Liver (tissue), 9 donors: ENCODE results near the gene ANKS1A. TPM values are rescaled to one million over a fixed set of nuclear protein-coding genes. Genes with fewer than 3 reads are reported as not detected.

Source experiments
- DNase-seq: peaks from one replicate; pipeline ENCODE4 v3.0.0-alpha.2; 2017; ENCODE audit warnings: low spot score
- H3K27ac ChIP-seq, 2 donors: one replicate each; pipeline ENCODE4 v1.7.0; 2013; ENCODE audit warnings: inconsistent platforms in 2 of 2, low read length in 2 of 2, control low read depth in 1 of 2, low read depth in 1 of 2, mild to moderate bottlenecking in 1 of 2
- H3K27me3 ChIP-seq, 4 donors: one replicate each; pipeline versions ENCODE4 v1.6.1 to v1.7.0; 2013; ENCODE audit warnings: low read length in 3 of 4, inconsistent platforms in 1 of 4, mild to moderate bottlenecking in 1 of 4, moderate library complexity in 1 of 4; ENCODE audit not compliant: control insufficient read depth in 4 of 4, insufficient read depth in 4 of 4
- H3K36me3 ChIP-seq, 4 donors: one replicate each; pipeline versions ENCODE4 v1.6.1 to v1.7.0; 2013; ENCODE audit warnings: low read length in 3 of 4, mild to moderate bottlenecking in 3 of 4, low read depth in 1 of 4, moderate library complexity in 1 of 4; ENCODE audit not compliant: control insufficient read depth in 4 of 4, insufficient read depth in 3 of 4
- H3K4me1 ChIP-seq, 4 donors: one replicate each; pipeline versions ENCODE4 v1.6.1 to v1.7.0; 2013; ENCODE audit warnings: low read length in 3 of 4, mild to moderate bottlenecking in 3 of 4, moderate library complexity in 1 of 4; ENCODE audit not compliant: control insufficient read depth in 4 of 4, insufficient read depth in 4 of 4
- H3K4me3 ChIP-seq, 3 donors: one replicate each; pipeline versions ENCODE4 v1.6.1 to v1.7.0; 2013; ENCODE audit warnings: low read length in 3 of 3, control low read depth in 1 of 3, low read depth in 1 of 3, mild to moderate bottlenecking in 1 of 3
- H3K9ac ChIP-seq, 2 donors: one replicate each; pipeline ENCODE4 v1.7.0; 2013; ENCODE audit warnings: low read length in 2 of 2, mild to moderate bottlenecking in 2 of 2, moderate library complexity in 2 of 2, control low read depth in 1 of 2, low read depth in 1 of 2
- H3K9me3 ChIP-seq, 4 donors: one replicate each; pipeline versions ENCODE4 v1.6.1 to v1.7.0; 2013; ENCODE audit warnings: low read length in 3 of 4; ENCODE audit not compliant: control insufficient read depth in 4 of 4
- CTCF ChIP-seq: fragments of 150-350 bp; IDR thresholded peaks from 2 replicates; pipeline ENCODE4 v1.5.1; 2017; ENCODE audit warnings: improper control_type of control experiment, low read depth, low read length; ENCODE audit not compliant: missing input control
- EGR1 ChIP-seq, 2 donors: IDR thresholded peaks; 2 replicates each; pipeline ENCODE4 v1.6.1; 2016 to 2018; ENCODE audit warnings: antibody characterized with exemption in 2 of 2, low read depth in 2 of 2
- FOXA1 ChIP-seq: IDR thresholded peaks from 2 replicates; pipeline ENCODE4 v1.6.1; 2016; ENCODE audit warnings: antibody characterized with exemption
- FOXA2 ChIP-seq: IDR thresholded peaks from 2 replicates; pipeline ENCODE4 v1.6.1; 2016; ENCODE audit warnings: antibody characterized with exemption
- GABPA ChIP-seq, 2 donors: IDR thresholded peaks in 1 of 2; conservative IDR thresholded peaks in 1 of 2; 2 replicates each; pipeline ENCODE4 v1.6.1; 2016; ENCODE audit warnings: antibody characterized with exemption in 2 of 2, mild to moderate bottlenecking in 1 of 2, moderate library complexity in 1 of 2
- HNF4A ChIP-seq, 2 donors: conservative IDR thresholded peaks; 2 replicates each; pipeline ENCODE4 v1.6.1; 2016; ENCODE audit warnings: antibody characterized with exemption in 2 of 2, mild to moderate bottlenecking in 2 of 2
- HNF4G ChIP-seq: IDR thresholded peaks from 2 replicates; pipeline ENCODE4 v1.6.1; 2016; ENCODE audit warnings: antibody characterized with exemption
- JUND ChIP-seq, 2 donors: IDR thresholded peaks; 2 replicates each; pipeline ENCODE4 v1.6.1; 2016; ENCODE audit warnings: antibody characterized with exemption in 2 of 2
- MAX ChIP-seq: IDR thresholded peaks from 2 replicates; pipeline ENCODE4 v1.6.1; 2016; ENCODE audit warnings: antibody characterized with exemption
- NR2F2 ChIP-seq: IDR thresholded peaks from 2 replicates; pipeline ENCODE4 v1.6.1; 2016; ENCODE audit warnings: antibody characterized with exemption
- RAD21 ChIP-seq, 2 donors: IDR thresholded peaks; 2 replicates each; pipeline ENCODE4 v1.6.1; 2016; ENCODE audit warnings: antibody characterized with exemption in 2 of 2, mild to moderate bottlenecking in 2 of 2
- RXRA ChIP-seq, 2 donors: IDR thresholded peaks; 2 replicates each; pipeline ENCODE4 v1.6.1; 2017 to 2018; ENCODE audit warnings: antibody characterized with exemption in 2 of 2, mild to moderate bottlenecking in 1 of 2
- SP1 ChIP-seq: IDR thresholded peaks from 2 replicates; pipeline ENCODE4 v1.6.1; 2018; ENCODE audit warnings: antibody characterized with exemption, mild to moderate bottlenecking
- TAF1 ChIP-seq: conservative IDR thresholded peaks from 2 replicates; pipeline ENCODE4 v1.6.1; 2016; ENCODE audit warnings: antibody characterized with exemption, mild to moderate bottlenecking
- YY1 ChIP-seq: IDR thresholded peaks from 2 replicates; pipeline ENCODE4 v1.6.1; 2016; ENCODE audit warnings: antibody characterized with exemption, mild to moderate bottlenecking
- ZBTB33 ChIP-seq: IDR thresholded peaks from 2 replicates; pipeline ENCODE4 v1.6.1; 2016; ENCODE audit warnings: antibody characterized with exemption
- WGBS: extraction: QIAGEN DNeasy Blood & Tissue Kit; methylation state at CpG from one replicate; pipeline ENCODE4 v1.1.7; 2013; 5-methylcytosine and 5-hydroxymethylcytosine counted together
- polyA plus RNA-seq, 2 donors: library from polyadenylated mRNA; stranded (reverse) in 1 of 2; unstranded in 1 of 2; fragments of 200-250 nt in 1 of 2; fragments of >200 nt in 1 of 2; fragmentation: Nextera tagmentation in 1 of 2; extraction: Ambion mirVana in 1 of 2; gene quantifications; one replicate each; pipeline versions ENCODE4 v1.2.1 to v1.2.3, GENCODE V29; 2013 to 2015
- total RNA-seq, 2 donors: library from RNA; depleted of rRNA; stranded (reverse); fragments of >200 nt; gene quantifications; one replicate each; pipeline ENCODE4 v1.2.3, GENCODE V29; 2014
- TF ChIP-seq, protein P1 (sequence below): IDR thresholded peaks from 2 replicates; pipeline ENCODE4 v1.6.1; 2016; ENCODE audit warnings: antibody characterized with exemption, mild to moderate bottlenecking
- TF ChIP-seq, protein P2 (sequence below): IDR thresholded peaks from 2 replicates; pipeline ENCODE4 v1.6.1; 2016; ENCODE audit warnings: antibody characterized with exemption
- donor health status: healthy.
- donor health status: healthy.
- donor health status: healthy.
- donor health status: healthy.
- donor health status: healthy.

ANKS1A gene
- total and polyA plus RNA-seq, 4 donors = 4.3 to 18.7 (median 6.7) TPM

- TF ChIP-seq RXRA (IDR thresholded peaks at IDR 0.05) (no peak), YY1 (no peak)
Observed at GRCh38 chr6:34976239-34976638, 87.2 kb downstream of the ANKS1A start (continued).

- Histone ChIP-seq H3K27ac (no peak overlapping the region), H3K9ac (no peak overlapping the region), H3K27me3 (no peaks in the 10 kb centered on the region), H3K4me1 (peaks cover 0 to 11% (median 2%) of the 10 kb centered on the region in 4 donors), H3K9me3 (no peaks in the 10 kb centered on the region), H3K4me3 (no peak overlapping the region), H3K36me3 (peaks cover 0 to 7% (median 5%) of the 10 kb centered on the region in 4 donors)
- TF ChIP-seq MAX = no peak
- TF ChIP-seq EGR1 (IDR thresholded peaks at IDR 0.05; ENCODE audit: low read depth in 2 of 2) = no peak
- no peak for TF ChIP-seq HNF4A (conservative IDR thresholded peaks at IDR 0.05)
- no peak for TF ChIP-seq YY1
- no peak for TF ChIP-seq RAD21 (IDR thresholded peaks at IDR 0.05)
- no peak for TF ChIP-seq CTCF
- TF ChIP-seq SP1 = no peak
- no peak for TF ChIP-seq FOXA2
- TF ChIP-seq RXRA (IDR thresholded peaks at IDR 0.05) = no peak
- TF ChIP-seq, protein P1, sequence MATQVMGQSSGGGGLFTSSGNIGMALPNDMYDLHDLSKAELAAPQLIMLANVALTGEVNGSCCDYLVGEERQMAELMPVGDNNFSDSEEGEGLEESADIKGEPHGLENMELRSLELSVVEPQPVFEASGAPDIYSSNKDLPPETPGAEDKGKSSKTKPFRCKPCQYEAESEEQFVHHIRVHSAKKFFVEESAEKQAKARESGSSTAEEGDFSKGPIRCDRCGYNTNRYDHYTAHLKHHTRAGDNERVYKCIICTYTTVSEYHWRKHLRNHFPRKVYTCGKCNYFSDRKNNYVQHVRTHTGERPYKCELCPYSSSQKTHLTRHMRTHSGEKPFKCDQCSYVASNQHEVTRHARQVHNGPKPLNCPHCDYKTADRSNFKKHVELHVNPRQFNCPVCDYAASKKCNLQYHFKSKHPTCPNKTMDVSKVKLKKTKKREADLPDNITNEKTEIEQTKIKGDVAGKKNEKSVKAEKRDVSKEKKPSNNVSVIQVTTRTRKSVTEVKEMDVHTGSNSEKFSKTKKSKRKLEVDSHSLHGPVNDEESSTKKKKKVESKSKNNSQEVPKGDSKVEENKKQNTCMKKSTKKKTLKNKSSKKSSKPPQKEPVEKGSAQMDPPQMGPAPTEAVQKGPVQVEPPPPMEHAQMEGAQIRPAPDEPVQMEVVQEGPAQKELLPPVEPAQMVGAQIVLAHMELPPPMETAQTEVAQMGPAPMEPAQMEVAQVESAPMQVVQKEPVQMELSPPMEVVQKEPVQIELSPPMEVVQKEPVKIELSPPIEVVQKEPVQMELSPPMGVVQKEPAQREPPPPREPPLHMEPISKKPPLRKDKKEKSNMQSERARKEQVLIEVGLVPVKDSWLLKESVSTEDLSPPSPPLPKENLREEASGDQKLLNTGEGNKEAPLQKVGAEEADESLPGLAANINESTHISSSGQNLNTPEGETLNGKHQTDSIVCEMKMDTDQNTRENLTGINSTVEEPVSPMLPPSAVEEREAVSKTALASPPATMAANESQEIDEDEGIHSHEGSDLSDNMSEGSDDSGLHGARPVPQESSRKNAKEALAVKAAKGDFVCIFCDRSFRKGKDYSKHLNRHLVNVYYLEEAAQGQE = no peak
- no peak for TF ChIP-seq TAF1
- no peak for TF ChIP-seq NR2F2
- no peak for TF ChIP-seq JUND (IDR thresholded peaks at IDR 0.05)
- TF ChIP-seq, protein P2, sequence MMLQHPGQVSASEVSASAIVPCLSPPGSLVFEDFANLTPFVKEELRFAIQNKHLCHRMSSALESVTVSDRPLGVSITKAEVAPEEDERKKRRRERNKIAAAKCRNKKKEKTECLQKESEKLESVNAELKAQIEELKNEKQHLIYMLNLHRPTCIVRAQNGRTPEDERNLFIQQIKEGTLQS = no peak
- no peak for TF ChIP-seq HNF4G
- no peak for TF ChIP-seq ZBTB33
- TF ChIP-seq GABPA (IDR thresholded peaks at IDR 0.05 in 1 of 2, conservative IDR thresholded peaks at IDR 0.05 in 1 of 2) = no peak
- no peak for TF ChIP-seq FOXA1
- DNase-seq = no peak
- 87% methylated on average over 2 of the region's 2 CpGs for WGBS
Observed at GRCh38 chr6:34979218-34979617, 90.2 kb downstream of the ANKS1A start.
